NCI-H1417 (cell line): Measurements from ENCODE around the gene PDE7B.
"Not testable (repeated sequence)": the region's sequence is repeated elsewhere in the genome, so short reads cannot be mapped to it uniquely, and the experiment has no call there.

ENCODE experiments used
- DNase-seq, 3 experiments: peaks; one replicate each; lab custom pipeline; 2025; lab: John Stamatoyannopoulos, UW

Gene PDE7B

GRCh38 chr6:135850882-135851281 lies 619 bp upstream of the PDE7B start:
- no peak for DNase-seq

GRCh38 chr6:135852746-135853145 lies 1.2 kb downstream of the PDE7B start:
- no peak for DNase-seq

GRCh38 chr6:135853227-135853626 lies 1.7 kb downstream of the PDE7B start:
- DNase-seq = peak in 1 of 3 experiments; percentile 12

GRCh38 chr6:135853986-135854385 lies 2.5 kb downstream of the PDE7B start:
- no peak for DNase-seq

GRCh38 chr6:135854799-135855198 lies 3.3 kb downstream of the PDE7B start:
- DNase-seq = no peak

GRCh38 chr6:135858931-135859330 lies 7.4 kb downstream of the PDE7B start:
- no peak for DNase-seq

- DNase-seq = no peak
These were observed 8.9 kb downstream of the PDE7B start for GRCh38 chr6:135860361-135860760.

- no peak for DNase-seq
These were observed 9.7 kb downstream of the PDE7B start for GRCh38 chr6:135861189-135861588.

GRCh38 chr6:135864929-135865328 lies 13.4 kb downstream of the PDE7B start:
- not testable (repeated sequence) for DNase-seq

- DNase-seq = no peak
These were observed 15.1 kb downstream of the PDE7B start for GRCh38 chr6:135866445-135867123.

- DNase-seq = no peak
These were observed 15.8 kb downstream of the PDE7B start for GRCh38 chr6:135867332-135867731.

GRCh38 chr6:135869857-135870256 lies 18.4 kb downstream of the PDE7B start:
- DNase-seq = no peak

GRCh38 chr6:135870722-135871121 lies 19.2 kb downstream of the PDE7B start:
- no peak for DNase-seq

GRCh38 chr6:135871296-135871695 lies 19.8 kb downstream of the PDE7B start:
- DNase-seq = no peak

GRCh38 chr6:135871878-135872277 lies 20.4 kb downstream of the PDE7B start:
- no peak for DNase-seq

GRCh38 chr6:135875446-135875845 lies 23.9 kb downstream of the PDE7B start:
- DNase-seq = no peak

- DNase-seq = no peak
These were observed 24.6 kb downstream of the PDE7B start for GRCh38 chr6:135876058-135876457.

GRCh38 chr6:135877666-135878065 lies 26.2 kb downstream of the PDE7B start:
- no peak for DNase-seq

GRCh38 chr6:135880066-135880972 lies 28.8 kb downstream of the PDE7B start:
- no peak for DNase-seq

- peak in 1 of 3 experiments; percentile 22 for DNase-seq
These were observed 31.5 kb downstream of the PDE7B start for GRCh38 chr6:135883045-135883444.

GRCh38 chr6:135883536-135883935 lies 32.0 kb downstream of the PDE7B start:
- DNase-seq = no peak

- no peak for DNase-seq
These were observed 32.6 kb downstream of the PDE7B start for GRCh38 chr6:135884136-135884535.

GRCh38 chr6:135887069-135887468 lies 35.6 kb downstream of the PDE7B start:
- DNase-seq = peak in 1 of 3 experiments; percentile 51
